ENCODE results near the gene L3MBTL1. TPM values are rescaled to one million over a fixed set of nuclear protein-coding genes. Genes with fewer than 3 reads are reported as not detected.

Gene L3MBTL1
- total RNA-seq, 1 donor from 2014 or later: 13.1 TPM

GRCh38 chr20:43534016-43534415 lies 26.5 kb downstream of the L3MBTL1 start:
- no peak for TF ChIP-seq CTCF (IDR thresholded peaks at IDR 0.05)
- no peak for DNase-seq (ENCODE audit: low spot score in 2 of 2)
- intact Hi-C loops (cut with DNase I): no loop called here

GRCh38 chr20:43534791-43535350 lies 27.4 kb downstream of the L3MBTL1 start:
- no peak overlapping the region for H3K4me3 ChIP-seq
- H3K9me3 ChIP-seq: no peaks in the 10 kb centered on the region
- DNase-seq (ENCODE audit: low spot score in 2 of 2): no peak
- no peak for TF ChIP-seq CTCF (IDR thresholded peaks at IDR 0.05)
- intact Hi-C loops (cut with DNase I): no loop called here
- H3K4me1 ChIP-seq: no peaks in the 10 kb centered on the region
- no peak overlapping the region for H3K27ac ChIP-seq
- H3K27me3 ChIP-seq: no peaks in the 10 kb centered on the region
- H3K36me3 ChIP-seq: peaks cover 6 to 25% of the 10 kb centered on the region in 2 donors

More at GRCh38 chr20:43534016-43534415, 26.5 kb downstream of the L3MBTL1 start:
- Histone ChIP-seq H3K27me3 (no peaks in the 10 kb centered on the region), H3K4me3 (no peak overlapping the region), H3K4me1 (no peaks in the 10 kb centered on the region), H3K9me3 (no peaks in the 10 kb centered on the region), H3K36me3 (peaks cover 6 to 25% of the 10 kb centered on the region in 2 donors), H3K27ac (no peak overlapping the region)

- Histone ChIP-seq H3K4me3 (no peak overlapping the region), H3K27ac (no peak overlapping the region), H3K36me3 (peaks cover 6 to 25% of the 10 kb centered on the region in 2 donors), H3K4me1 (no peaks in the 10 kb centered on the region), H3K27me3 (no peaks in the 10 kb centered on the region), H3K9me3 (no peaks in the 10 kb centered on the region)
- no peak for DNase-seq (ENCODE audit: low spot score in 2 of 2)
- TF ChIP-seq CTCF (IDR thresholded peaks at IDR 0.05): no peak
- intact Hi-C loops (cut with DNase I): no loop called here
Observed at GRCh38 chr20:43535370-43536004, 28.0 kb downstream of the L3MBTL1 start.

- H3K9me3 ChIP-seq: no peaks in the 10 kb centered on the region
- H3K36me3 ChIP-seq: peaks cover 6 to 25% of the 10 kb centered on the region in 2 donors
- TF ChIP-seq CTCF (IDR thresholded peaks at IDR 0.05): no peak
- H3K27me3 ChIP-seq: no peaks in the 10 kb centered on the region
- no peak overlapping the region for H3K4me3 ChIP-seq
- H3K4me1 ChIP-seq: no peaks in the 10 kb centered on the region
- H3K27ac ChIP-seq: no peak overlapping the region
- intact Hi-C loops (cut with DNase I): no loop called here
- no peak for DNase-seq (ENCODE audit: low spot score in 2 of 2)
Observed at GRCh38 chr20:43536041-43536816, 28.7 kb downstream of the L3MBTL1 start.

GRCh38 chr20:43536817-43537440 lies 29.4 kb downstream of the L3MBTL1 start:
- Histone ChIP-seq H3K4me1 (no peaks in the 10 kb centered on the region), H3K4me3 (no peak overlapping the region), H3K36me3 (peaks cover 6 to 25% of the 10 kb centered on the region in 2 donors), H3K27me3 (no peaks in the 10 kb centered on the region), H3K27ac (no peak overlapping the region), H3K9me3 (no peaks in the 10 kb centered on the region)
- no peak for TF ChIP-seq CTCF (IDR thresholded peaks at IDR 0.05)
- intact Hi-C loops (cut with DNase I): no loop called here
- no peak for DNase-seq (ENCODE audit: low spot score in 2 of 2)
